ENCODE results near the gene GLTPD2. TPM values are rescaled to one million over a fixed set of nuclear protein-coding genes. Genes with fewer than 3 reads are reported as not detected.

GLTPD2 gene
- total RNA-seq, 2 experiments from 2014 or later, result not detected

DNA sequence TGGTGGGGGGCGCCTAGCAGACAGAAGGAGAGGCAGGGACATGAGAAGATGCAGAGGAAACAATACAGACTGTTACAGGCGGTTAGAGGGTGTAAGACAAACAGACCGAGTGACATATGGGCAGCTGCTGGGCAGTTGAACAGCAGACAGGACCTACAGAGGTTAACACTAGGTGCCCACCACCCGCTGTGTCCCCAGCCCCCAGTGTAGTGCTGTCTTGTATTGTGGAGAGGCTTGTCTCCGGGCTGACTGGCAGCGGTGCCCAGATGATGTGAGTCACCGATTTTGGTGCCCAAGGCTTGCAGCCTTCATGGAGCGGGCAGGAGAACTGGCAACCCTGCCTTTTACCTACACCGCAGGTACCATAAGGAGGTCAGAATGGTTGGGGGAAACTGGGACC, 46.6 kb upstream of the GLTPD2 start:
- Histone ChIP-seq H4K20me1 (ENCODE audit: insufficient read depth, low read length) (no peaks in the 10 kb centered on the region), H3K36me3 (ENCODE audit: insufficient read depth, low read length) (no peaks in the 10 kb centered on the region), H2AFZ (ENCODE audit: low read length) (no peak overlapping the region), H3K27ac (ENCODE audit: low read depth, low read length, poor library complexity, severe bottlenecking) (no peak overlapping the region), H3K9me2 (ENCODE audit: insufficient read depth, low read length) (no peaks in the 10 kb centered on the region), H3K79me2 (ENCODE audit: insufficient read depth, low read depth, low read length) (no peaks in the 10 kb centered on the region), H3K4me3 (ENCODE audit: low read depth, low read length, poor library complexity, severe bottlenecking) (no peak overlapping the region), H3K4me2 (ENCODE audit: low read length) (no peak overlapping the region), H3K9me3 (ENCODE audit: low read length) (no peaks in the 10 kb centered on the region), H3K4me1 (ENCODE audit: insufficient read depth, low read length, poor library complexity, severe bottlenecking) (peaks cover 6% of the 10 kb centered on the region)
- POLR2A ChIA-PET, result no interaction called here
- no peak for DNase-seq (ENCODE audit: low spot score)
- BruUV-seq (replicated peaks), result no TSS peak
- intact Hi-C loops (cut with micrococcal nuclease; ENCODE audit: unreplicated experiment), result no loop called here
- TF ChIP-seq EZH2phosphoT487 (IDR thresholded peaks at IDR 0.05; ENCODE audit: borderline replicate concordance, low read depth, low read length), result no peak
- TF ChIP-seq, protein P1, sequence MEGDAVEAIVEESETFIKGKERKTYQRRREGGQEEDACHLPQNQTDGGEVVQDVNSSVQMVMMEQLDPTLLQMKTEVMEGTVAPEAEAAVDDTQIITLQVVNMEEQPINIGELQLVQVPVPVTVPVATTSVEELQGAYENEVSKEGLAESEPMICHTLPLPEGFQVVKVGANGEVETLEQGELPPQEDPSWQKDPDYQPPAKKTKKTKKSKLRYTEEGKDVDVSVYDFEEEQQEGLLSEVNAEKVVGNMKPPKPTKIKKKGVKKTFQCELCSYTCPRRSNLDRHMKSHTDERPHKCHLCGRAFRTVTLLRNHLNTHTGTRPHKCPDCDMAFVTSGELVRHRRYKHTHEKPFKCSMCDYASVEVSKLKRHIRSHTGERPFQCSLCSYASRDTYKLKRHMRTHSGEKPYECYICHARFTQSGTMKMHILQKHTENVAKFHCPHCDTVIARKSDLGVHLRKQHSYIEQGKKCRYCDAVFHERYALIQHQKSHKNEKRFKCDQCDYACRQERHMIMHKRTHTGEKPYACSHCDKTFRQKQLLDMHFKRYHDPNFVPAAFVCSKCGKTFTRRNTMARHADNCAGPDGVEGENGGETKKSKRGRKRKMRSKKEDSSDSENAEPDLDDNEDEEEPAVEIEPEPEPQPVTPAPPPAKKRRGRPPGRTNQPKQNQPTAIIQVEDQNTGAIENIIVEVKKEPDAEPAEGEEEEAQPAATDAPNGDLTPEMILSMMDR (conservative IDR thresholded peaks at IDR 0.05; ENCODE audit: low read length), result no peak
- CTCF ChIA-PET (ENCODE audit: unreplicated experiment), result no interaction called here

DNA sequence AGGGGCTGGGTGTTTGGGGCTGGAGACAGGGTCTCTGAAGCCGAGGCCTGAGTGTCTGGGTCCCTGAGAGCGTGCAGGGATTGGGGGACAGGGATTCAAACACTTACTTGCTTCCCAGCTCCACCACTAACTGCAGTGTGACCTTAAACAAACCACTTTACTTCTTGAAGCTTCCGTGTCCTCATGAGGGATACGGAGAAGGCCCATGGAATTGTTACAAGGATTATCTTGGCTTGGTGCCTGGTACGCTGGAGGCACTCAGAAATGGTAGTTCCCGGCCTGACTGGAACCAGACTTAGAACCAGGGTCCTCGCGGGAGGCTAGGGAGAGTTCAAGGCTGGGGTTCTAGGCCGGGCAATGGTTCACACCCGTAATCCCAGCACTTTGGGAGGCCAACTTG, 46.1 kb upstream of the GLTPD2 start:
- Histone ChIP-seq H3K4me1 (ENCODE audit: insufficient read depth, low read length, poor library complexity, severe bottlenecking) (peaks cover 6% of the 10 kb centered on the region), H3K9me3 (ENCODE audit: low read length) (no peaks in the 10 kb centered on the region), H3K36me3 (ENCODE audit: insufficient read depth, low read length) (no peaks in the 10 kb centered on the region), H3K4me3 (ENCODE audit: low read depth, low read length, poor library complexity, severe bottlenecking) (no peak overlapping the region), H3K4me2 (ENCODE audit: low read length) (no peak overlapping the region), H4K20me1 (ENCODE audit: insufficient read depth, low read length) (no peaks in the 10 kb centered on the region), H3K9me2 (ENCODE audit: insufficient read depth, low read length) (no peaks in the 10 kb centered on the region), H3K27ac (ENCODE audit: low read depth, low read length, poor library complexity, severe bottlenecking) (no peak overlapping the region), H2AFZ (ENCODE audit: low read length) (no peak overlapping the region), H3K79me2 (ENCODE audit: insufficient read depth, low read depth, low read length) (no peaks in the 10 kb centered on the region)
- DNase-seq (ENCODE audit: low spot score), result no peak
- TF ChIP-seq, protein P1 (conservative IDR thresholded peaks at IDR 0.05; ENCODE audit: low read length), result no peak
- no peak for TF ChIP-seq EZH2phosphoT487 (IDR thresholded peaks at IDR 0.05; ENCODE audit: borderline replicate concordance, low read depth, low read length)
- intact Hi-C loops (cut with micrococcal nuclease; ENCODE audit: unreplicated experiment), result no loop called here
- POLR2A ChIA-PET, result no interaction called here
- CTCF ChIA-PET (ENCODE audit: unreplicated experiment), result no interaction called here
- no TSS peak for BruUV-seq (replicated peaks)

DNA sequence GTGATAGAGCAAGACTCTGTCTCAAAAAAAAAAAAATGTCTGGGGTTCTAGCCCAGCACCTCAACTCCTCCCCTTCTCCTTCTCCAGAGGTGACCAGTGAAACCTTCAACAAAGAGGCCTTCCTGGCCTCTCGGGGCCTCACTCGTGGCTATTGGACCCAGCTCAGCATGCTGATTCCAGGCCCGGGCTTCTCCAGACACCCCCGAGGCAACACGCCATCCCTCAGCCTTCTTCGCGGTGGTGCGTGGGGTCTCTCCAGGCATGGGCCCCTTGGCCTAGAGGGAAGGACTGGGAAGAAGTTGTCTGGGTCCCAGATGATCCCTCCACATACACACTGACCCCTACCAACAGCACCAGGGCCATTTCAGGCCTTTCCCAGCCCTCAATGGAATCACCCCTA, 45.5 kb upstream of the GLTPD2 start:
- Histone ChIP-seq H3K4me2 (ENCODE audit: low read length) (no peak overlapping the region), H2AFZ (ENCODE audit: low read length) (no peak overlapping the region), H4K20me1 (ENCODE audit: insufficient read depth, low read length) (no peaks in the 10 kb centered on the region), H3K4me1 (ENCODE audit: insufficient read depth, low read length, poor library complexity, severe bottlenecking) (peaks cover 12% of the 10 kb centered on the region), H3K9me3 (ENCODE audit: low read length) (no peaks in the 10 kb centered on the region), H3K36me3 (ENCODE audit: insufficient read depth, low read length) (no peaks in the 10 kb centered on the region), H3K79me2 (ENCODE audit: insufficient read depth, low read depth, low read length) (no peaks in the 10 kb centered on the region), H3K27ac (ENCODE audit: low read depth, low read length, poor library complexity, severe bottlenecking) (no peak overlapping the region), H3K4me3 (ENCODE audit: low read depth, low read length, poor library complexity, severe bottlenecking) (no peak overlapping the region), H3K9me2 (ENCODE audit: insufficient read depth, low read length) (no peaks in the 10 kb centered on the region)
- no TSS peak for BruUV-seq (replicated peaks)
- TF ChIP-seq, protein P1 (conservative IDR thresholded peaks at IDR 0.05; ENCODE audit: low read length), result no peak
- TF ChIP-seq EZH2phosphoT487 (IDR thresholded peaks at IDR 0.05; ENCODE audit: borderline replicate concordance, low read depth, low read length), result no peak
- CTCF ChIA-PET (ENCODE audit: unreplicated experiment), result no interaction called here
- no peak for DNase-seq (ENCODE audit: low spot score)
- POLR2A ChIA-PET, result no interaction called here
- intact Hi-C loops (cut with micrococcal nuclease; ENCODE audit: unreplicated experiment), result no loop called here

Measured in OCI-LY7 (cell line).